HEK293 (cell line): Measurements from ENCODE around the gene SLC39A11.

ENCODE experiments used
- CTCF ChIA-PET: fragments of 350-600 bp; formaldehyde crosslinking; extraction: SDS; loops from one replicate; lab custom pipeline; 2021; ENCODE audit warnings: antibody characterized with exemption; lab: Yijun Ruan, JAX
- POLR2A ChIA-PET: fragments of 300-600 bp; formaldehyde crosslinking; extraction: SDS; loops from one replicate; lab custom pipeline; 2020; ENCODE audit warnings: antibody characterized with exemption, inconsistent platforms; lab: Yijun Ruan, JAX
- H3K27ac ChIP-seq: fragments of 200-500 bp; sonication (Bioruptor generic); 2 replicates; pipeline ENCODE4 v1.5.1; 2014; ENCODE audit warnings: low read depth, low read length, control low read depth, inconsistent platforms; ENCODE audit errors: extremely low read depth
- H3K36me3 ChIP-seq, 2 experiments: fragments of 200-500 bp in 1 of 2; sonication (Bioruptor generic) in 1 of 2; 1 replicate in 1 of 2; 2 replicates in 1 of 2; pipeline ENCODE4 v1.5.1; 2014 to 2017; ENCODE audit warnings: inconsistent platforms in 2 of 2, low read length in 2 of 2; ENCODE audit not compliant: control insufficient read depth in 2 of 2, insufficient read depth in 1 of 2
- H3K4me1 ChIP-seq: fragments of 200-500 bp; sonication (Bioruptor generic); 2 replicates; pipeline ENCODE4 v1.5.1; 2014; ENCODE audit warnings: mild to moderate bottlenecking, low read length, inconsistent platforms; ENCODE audit not compliant: control insufficient read depth, insufficient read depth
- H3K4me3 ChIP-seq: 2 replicates; pipeline ENCODE4 v1.5.1; 2011; ENCODE audit warnings: low read depth, mild to moderate bottlenecking, control low read depth, low read length, moderate library complexity
- H3K9me3 ChIP-seq: fragments of 200-500 bp; sonication (Bioruptor generic); 2 replicates; pipeline ENCODE4 v1.5.1; 2014; ENCODE audit warnings: low read depth, low read length, inconsistent platforms; ENCODE audit not compliant: control insufficient read depth, insufficient read depth
- BCL11B ChIP-seq: fragments of 450-650 bp; formaldehyde crosslinking; IDR thresholded peaks from 2 replicates; pipeline ENCODE4 v1.5.1; 2016; ENCODE audit warnings: low read depth, missing biosample characterization, missing genetic modification characterization
- GLIS1 ChIP-seq: fragments of 450-650 bp; formaldehyde crosslinking; IDR thresholded peaks from 2 replicates; pipeline ENCODE4 v1.5.1; 2016; ENCODE audit warnings: missing biosample characterization, missing genetic modification characterization
- IKZF3 ChIP-seq: fragments of 450-650 bp; IDR thresholded peaks from 2 replicates; pipeline ENCODE4 v1.5.0; 2018; ENCODE audit warnings: missing biosample characterization, mild to moderate bottlenecking, missing genetic modification characterization, moderate library complexity
- MEIS1 ChIP-seq: sonication (generic); formaldehyde crosslinking; IDR thresholded peaks from 2 replicates; pipeline ENCODE4 v1.8.1; 2022; ENCODE audit warnings: missing genetic modification reagents, mild to moderate bottlenecking, borderline replicate concordance
- OVOL3 ChIP-seq: fragments of 450-650 bp; formaldehyde crosslinking; IDR thresholded peaks from 2 replicates; pipeline ENCODE4 v1.5.1; 2016; ENCODE audit warnings: missing biosample characterization, missing genetic modification characterization
- ZBTB10 ChIP-seq: fragments of 450-650 bp; formaldehyde crosslinking; IDR thresholded peaks from 2 replicates; pipeline ENCODE4 v1.5.1; 2016; ENCODE audit warnings: missing biosample characterization, missing genetic modification characterization
- ZBTB21 ChIP-seq: fragments of 450-650 bp; formaldehyde crosslinking; IDR thresholded peaks from 2 replicates; pipeline ENCODE4 v1.5.1; 2017; ENCODE audit warnings: missing biosample characterization, missing genetic modification characterization
- ZBTB7A ChIP-seq: fragments of 450-650 bp; formaldehyde crosslinking; IDR thresholded peaks from 2 replicates; pipeline ENCODE4 v1.5.1; 2016; ENCODE audit warnings: low read depth, missing biosample characterization, missing genetic modification characterization
- ZFP41 ChIP-seq: fragments of 450-650 bp; formaldehyde crosslinking; IDR thresholded peaks from 2 replicates; pipeline ENCODE4 v1.5.1; 2016; ENCODE audit warnings: missing biosample characterization, missing genetic modification characterization, borderline replicate concordance
- ZNF184 ChIP-seq: fragments of 450-650 bp; IDR thresholded peaks from 2 replicates; pipeline ENCODE4 v1.5.1; 2018; ENCODE audit warnings: missing biosample characterization, mild to moderate bottlenecking, missing genetic modification characterization
- ZNF311 ChIP-seq: fragments of 450-650 bp; formaldehyde crosslinking; IDR thresholded peaks from 2 replicates; pipeline ENCODE4 v1.5.1; 2017; ENCODE audit warnings: missing biosample characterization, missing genetic modification characterization, borderline replicate concordance
- ZNF324 ChIP-seq: fragments of 450-650 bp; formaldehyde crosslinking; IDR thresholded peaks from 2 replicates; pipeline ENCODE4 v1.5.1; 2016; ENCODE audit warnings: missing biosample characterization, missing genetic modification characterization
- ZNF354C ChIP-seq: fragments of 450-650 bp; formaldehyde crosslinking; IDR thresholded peaks from 2 replicates; pipeline ENCODE4 v1.5.1; 2016; ENCODE audit warnings: missing biosample characterization, missing genetic modification characterization, low read depth, borderline replicate concordance
- ZNF48 ChIP-seq: fragments of 450-650 bp; formaldehyde crosslinking; IDR thresholded peaks from 2 replicates; pipeline ENCODE4 v1.5.1; 2016; ENCODE audit warnings: missing biosample characterization, missing genetic modification characterization
- ZNF658 ChIP-seq: fragments of 450-650 bp; formaldehyde crosslinking; IDR thresholded peaks from 2 replicates; pipeline ENCODE4; 2016; ENCODE audit warnings: missing biosample characterization, missing genetic modification characterization
- ZNF701 ChIP-seq: fragments of 450-650 bp; formaldehyde crosslinking; IDR thresholded peaks from 2 replicates; pipeline ENCODE4 v1.5.1; 2016; ENCODE audit warnings: missing biosample characterization, missing genetic modification characterization
- ZNF76 ChIP-seq: fragments of 450-650 bp; formaldehyde crosslinking; IDR thresholded peaks from 2 replicates; pipeline ENCODE4; 2016; ENCODE audit warnings: low read depth, missing biosample characterization, missing genetic modification characterization, borderline replicate concordance
- ZNF777 ChIP-seq: fragments of 450-650 bp; formaldehyde crosslinking; IDR thresholded peaks from 2 replicates; pipeline ENCODE4 v1.5.1; 2017; ENCODE audit warnings: missing biosample characterization, missing genetic modification characterization, borderline replicate concordance
- ZSCAN5A ChIP-seq: fragments of 450-650 bp; formaldehyde crosslinking; IDR thresholded peaks from 2 replicates; pipeline ENCODE4 v1.5.1; 2016; ENCODE audit warnings: missing biosample characterization, missing genetic modification characterization
- TF ChIP-seq, protein P1 (sequence below): fragments of 450-650 bp; formaldehyde crosslinking; IDR thresholded peaks from 2 replicates; pipeline ENCODE4 v1.5.1; 2016; ENCODE audit warnings: missing biosample characterization, missing genetic modification characterization

Gene SLC39A11

GRCh38 chr17:72723711-72724110, 368.8 kb downstream of the SLC39A11 start:
- Histone ChIP-seq H3K27ac (no peak overlapping the region), H3K4me1 (no peaks in the 10 kb centered on the region), H3K4me3 (no peak overlapping the region), H3K36me3 (no peaks in the 10 kb centered on the region), H3K9me3 (no peaks in the 10 kb centered on the region)
- no peak for TF ChIP-seq GLIS1 (tag by site-specific recombination)
- no peak for TF ChIP-seq ZNF184
- TF ChIP-seq ZNF311 (tag by site-specific recombination): no peak
- TF ChIP-seq ZNF76 (tag by site-specific recombination): no peak
- TF ChIP-seq ZBTB21 (tag by site-specific recombination): no peak
- ChIA-PET POLR2A (no interaction called here), CTCF (interaction anchor here (0.7 to 8.5 kb wide), 8 partner anchors 11 to 647 kb away, joined by 3 to 301 read pairs (median 24); partner anchors contain the start of gene COG1)

- POLR2A ChIA-PET: interaction anchor here (1.2 kb wide), 1 partner anchor 128 kb away, joined by 3 read pairs; no protein-coding TSS in a partner anchor
- 0 out of 2 replicates have a peak, but pooled peaks cover 3% of the 10 kb centered on the region for H3K4me1 ChIP-seq
- no peak overlapping the region for H3K27ac ChIP-seq
- no peaks in the 10 kb centered on the region for H3K9me3 ChIP-seq
- TF ChIP-seq, protein P1, sequence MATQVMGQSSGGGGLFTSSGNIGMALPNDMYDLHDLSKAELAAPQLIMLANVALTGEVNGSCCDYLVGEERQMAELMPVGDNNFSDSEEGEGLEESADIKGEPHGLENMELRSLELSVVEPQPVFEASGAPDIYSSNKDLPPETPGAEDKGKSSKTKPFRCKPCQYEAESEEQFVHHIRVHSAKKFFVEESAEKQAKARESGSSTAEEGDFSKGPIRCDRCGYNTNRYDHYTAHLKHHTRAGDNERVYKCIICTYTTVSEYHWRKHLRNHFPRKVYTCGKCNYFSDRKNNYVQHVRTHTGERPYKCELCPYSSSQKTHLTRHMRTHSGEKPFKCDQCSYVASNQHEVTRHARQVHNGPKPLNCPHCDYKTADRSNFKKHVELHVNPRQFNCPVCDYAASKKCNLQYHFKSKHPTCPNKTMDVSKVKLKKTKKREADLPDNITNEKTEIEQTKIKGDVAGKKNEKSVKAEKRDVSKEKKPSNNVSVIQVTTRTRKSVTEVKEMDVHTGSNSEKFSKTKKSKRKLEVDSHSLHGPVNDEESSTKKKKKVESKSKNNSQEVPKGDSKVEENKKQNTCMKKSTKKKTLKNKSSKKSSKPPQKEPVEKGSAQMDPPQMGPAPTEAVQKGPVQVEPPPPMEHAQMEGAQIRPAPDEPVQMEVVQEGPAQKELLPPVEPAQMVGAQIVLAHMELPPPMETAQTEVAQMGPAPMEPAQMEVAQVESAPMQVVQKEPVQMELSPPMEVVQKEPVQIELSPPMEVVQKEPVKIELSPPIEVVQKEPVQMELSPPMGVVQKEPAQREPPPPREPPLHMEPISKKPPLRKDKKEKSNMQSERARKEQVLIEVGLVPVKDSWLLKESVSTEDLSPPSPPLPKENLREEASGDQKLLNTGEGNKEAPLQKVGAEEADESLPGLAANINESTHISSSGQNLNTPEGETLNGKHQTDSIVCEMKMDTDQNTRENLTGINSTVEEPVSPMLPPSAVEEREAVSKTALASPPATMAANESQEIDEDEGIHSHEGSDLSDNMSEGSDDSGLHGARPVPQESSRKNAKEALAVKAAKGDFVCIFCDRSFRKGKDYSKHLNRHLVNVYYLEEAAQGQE (tag by site-specific recombination): 0 out of 2 replicates have a peak, but pooled peaks have one; percentile 47
- TF ChIP-seq ZNF48 (tag by site-specific recombination): no peak
- CTCF ChIA-PET: interaction anchor here (0.7 to 2.8 kb wide), 5 partner anchors 160 to 535 kb away, joined by 3 to 18 read pairs (median 5); no protein-coding TSS in a partner anchor
- H3K36me3 ChIP-seq: no peaks in the 10 kb centered on the region
- H3K4me3 ChIP-seq: no peak overlapping the region
Measured at GRCh38 chr17:72720494-72720825, 372.0 kb downstream of the SLC39A11 start.

- POLR2A ChIA-PET: interaction anchor here (1.2 kb wide), 1 partner anchor 127 kb away, joined by 3 read pairs; no protein-coding TSS in a partner anchor
- CTCF ChIA-PET: interaction anchor here (0.6 to 2.8 kb wide), 8 partner anchors 159 to 1196 kb away, joined by 3 to 18 read pairs (median 4); no protein-coding TSS in a partner anchor
- TF ChIP-seq OVOL3 (tag by site-specific recombination): no peak
- TF ChIP-seq ZSCAN5A: no peak
- TF ChIP-seq IKZF3: no peak
- no peak for TF ChIP-seq MEIS1
- no peak for TF ChIP-seq ZNF701
- no peak for TF ChIP-seq BCL11B (tag by site-specific recombination)
- no peak for TF ChIP-seq ZFP41
- TF ChIP-seq ZBTB7A (tag by site-specific recombination): no peak
- TF ChIP-seq ZNF48 (tag by site-specific recombination): no peak
- no peak for TF ChIP-seq ZNF658 (tag by site-specific recombination)
- TF ChIP-seq ZBTB10 (tag by site-specific recombination): no peak
- no peak for TF ChIP-seq ZNF354C (tag by site-specific recombination)
- TF ChIP-seq ZNF777 (tag by site-specific recombination): no peak
- TF ChIP-seq ZNF324: no peak
Measured at GRCh38 chr17:72719578-72720493, 372.7 kb downstream of the SLC39A11 start.

More at GRCh38 chr17:72719578-72720493, 372.7 kb downstream of the SLC39A11 start:
- Histone ChIP-seq H3K4me3 (no peak overlapping the region), H3K4me1 (0 out of 2 replicates have a peak, but pooled peaks cover 3% of the 10 kb centered on the region), H3K36me3 (no peaks in the 10 kb centered on the region), H3K9me3 (no peaks in the 10 kb centered on the region), H3K27ac (no peak overlapping the region)
